ENCODE results near the gene DNER. TPM values are rescaled to one million over a fixed set of nuclear protein-coding genes. Genes with fewer than 3 reads are reported as not detected.
A peak's percentile ranks its signal among the peaks of the same experiment; 100 is the strongest.

The DNER gene
- total and polyA plus RNA-seq, 2 of the 13 experiments (the other 11 are each of a cell fraction or from before 2014, with no cell fraction given) = not detected

- TF ChIP-seq, protein P1, sequence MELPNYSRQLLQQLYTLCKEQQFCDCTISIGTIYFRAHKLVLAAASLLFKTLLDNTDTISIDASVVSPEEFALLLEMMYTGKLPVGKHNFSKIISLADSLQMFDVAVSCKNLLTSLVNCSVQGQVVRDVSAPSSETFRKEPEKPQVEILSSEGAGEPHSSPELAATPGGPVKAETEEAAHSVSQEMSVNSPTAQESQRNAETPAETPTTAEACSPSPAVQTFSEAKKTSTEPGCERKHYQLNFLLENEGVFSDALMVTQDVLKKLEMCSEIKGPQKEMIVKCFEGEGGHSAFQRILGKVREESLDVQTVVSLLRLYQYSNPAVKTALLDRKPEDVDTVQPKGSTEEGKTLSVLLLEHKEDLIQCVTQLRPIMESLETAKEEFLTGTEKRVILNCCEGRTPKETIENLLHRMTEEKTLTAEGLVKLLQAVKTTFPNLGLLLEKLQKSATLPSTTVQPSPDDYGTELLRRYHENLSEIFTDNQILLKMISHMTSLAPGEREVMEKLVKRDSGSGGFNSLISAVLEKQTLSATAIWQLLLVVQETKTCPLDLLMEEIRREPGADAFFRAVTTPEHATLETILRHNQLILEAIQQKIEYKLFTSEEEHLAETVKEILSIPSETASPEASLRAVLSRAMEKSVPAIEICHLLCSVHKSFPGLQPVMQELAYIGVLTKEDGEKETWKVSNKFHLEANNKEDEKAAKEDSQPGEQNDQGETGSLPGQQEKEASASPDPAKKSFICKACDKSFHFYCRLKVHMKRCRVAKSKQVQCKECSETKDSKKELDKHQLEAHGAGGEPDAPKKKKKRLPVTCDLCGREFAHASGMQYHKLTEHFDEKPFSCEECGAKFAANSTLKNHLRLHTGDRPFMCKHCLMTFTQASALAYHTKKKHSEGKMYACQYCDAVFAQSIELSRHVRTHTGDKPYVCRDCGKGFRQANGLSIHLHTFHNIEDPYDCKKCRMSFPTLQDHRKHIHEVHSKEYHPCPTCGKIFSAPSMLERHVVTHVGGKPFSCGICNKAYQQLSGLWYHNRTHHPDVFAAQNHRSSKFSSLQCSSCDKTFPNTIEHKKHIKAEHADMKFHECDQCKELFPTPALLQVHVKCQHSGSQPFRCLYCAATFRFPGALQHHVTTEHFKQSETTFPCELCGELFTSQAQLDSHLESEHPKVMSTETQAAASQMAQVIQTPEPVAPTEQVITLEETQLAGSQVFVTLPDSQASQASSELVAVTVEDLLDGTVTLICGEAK (IDR thresholded peaks at IDR 0.05) = peak; percentile 18; the same call in 1 of the 2 replicates
- TF ChIP-seq, protein P1 (CRISPR knock-in tag; IDR thresholded peaks at IDR 0.05) = no peak
- TF ChIP-seq ZNF343 (CRISPR knock-in tag; IDR thresholded peaks at IDR 0.05) (no peak), ELF4 (CRISPR knock-in tag; IDR thresholded peaks at IDR 0.05; ENCODE audit: borderline replicate concordance) (no peak), ATF7 (IDR thresholded peaks at IDR 0.05) (0 out of 2 replicates have a peak, but pooled peaks have one; percentile 4), ATF7 (CRISPR knock-in tag; IDR thresholded peaks at IDR 0.05) (no peak), ZNF792 (CRISPR knock-in tag; IDR thresholded peaks at IDR 0.05) (no peak), ARID2 (CRISPR knock-in tag; IDR thresholded peaks at IDR 0.05; ENCODE audit: borderline replicate concordance) (no peak), TEAD3 (CRISPR knock-in tag; optimal IDR thresholded peaks at IDR 0.05; ENCODE audit: borderline replicate concordance) (no peak), ZNF800 (CRISPR knock-in tag; IDR thresholded peaks at IDR 0.05) (no peak), TOE1 (CRISPR knock-in tag; IDR thresholded peaks at IDR 0.05) (no peak), NONO (IDR thresholded peaks at IDR 0.05) (0 out of 2 replicates have a peak, but pooled peaks have one; percentile 45), NONO (CRISPR knock-in tag; conservative IDR thresholded peaks at IDR 0.05) (no peak), SIX1 (CRISPR knock-in tag; IDR thresholded peaks at IDR 0.05; ENCODE audit: borderline replicate concordance) (no peak), ATM (IDR thresholded peaks at IDR 0.05; ENCODE audit: borderline replicate concordance) (peak; percentile 31; the same call in 1 of the 2 replicates)
- TF ChIP-seq, protein P2, sequence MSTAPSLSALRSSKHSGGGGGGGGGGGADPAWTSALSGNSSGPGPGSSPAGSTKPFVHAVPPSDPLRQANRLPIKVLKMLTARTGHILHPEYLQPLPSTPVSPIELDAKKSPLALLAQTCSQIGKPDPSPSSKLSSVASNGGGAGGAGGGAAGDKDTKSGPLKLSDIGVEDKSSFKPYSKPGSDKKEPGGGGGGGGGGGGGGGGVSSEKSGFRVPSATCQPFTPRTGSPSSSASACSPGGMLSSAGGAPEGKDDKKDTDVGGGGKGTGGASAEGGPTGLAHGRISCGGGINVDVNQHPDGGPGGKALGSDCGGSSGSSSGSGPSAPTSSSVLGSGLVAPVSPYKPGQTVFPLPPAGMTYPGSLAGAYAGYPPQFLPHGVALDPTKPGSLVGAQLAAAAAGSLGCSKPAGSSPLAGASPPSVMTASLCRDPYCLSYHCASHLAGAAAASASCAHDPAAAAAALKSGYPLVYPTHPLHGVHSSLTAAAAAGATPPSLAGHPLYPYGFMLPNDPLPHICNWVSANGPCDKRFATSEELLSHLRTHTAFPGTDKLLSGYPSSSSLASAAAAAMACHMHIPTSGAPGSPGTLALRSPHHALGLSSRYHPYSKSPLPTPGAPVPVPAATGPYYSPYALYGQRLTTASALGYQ (CRISPR knock-in tag; IDR thresholded peaks at IDR 0.05) = no peak
Measured at GRCh38 chr2:229562472-229563127, 151.8 kb downstream of the DNER start (continued).

All from HepG2 (cell line).